HG02981 (cell line): ENCODE measurements around the gene PIK3R2.
"Not testable (repeated sequence)": the region's sequence is repeated elsewhere in the genome, so short reads cannot be mapped to it uniquely, and the experiment has no call there.

ENCODE experiments used
- ATAC-seq: cut with Tn5 transposase; IDR thresholded peaks from one replicate; pipeline ENCODE4 v1.9.1; 2021; ENCODE audit warnings: mild to moderate bottlenecking, moderate library complexity; ENCODE audit not compliant: unreplicated experiment

The PIK3R2 gene

DNA sequence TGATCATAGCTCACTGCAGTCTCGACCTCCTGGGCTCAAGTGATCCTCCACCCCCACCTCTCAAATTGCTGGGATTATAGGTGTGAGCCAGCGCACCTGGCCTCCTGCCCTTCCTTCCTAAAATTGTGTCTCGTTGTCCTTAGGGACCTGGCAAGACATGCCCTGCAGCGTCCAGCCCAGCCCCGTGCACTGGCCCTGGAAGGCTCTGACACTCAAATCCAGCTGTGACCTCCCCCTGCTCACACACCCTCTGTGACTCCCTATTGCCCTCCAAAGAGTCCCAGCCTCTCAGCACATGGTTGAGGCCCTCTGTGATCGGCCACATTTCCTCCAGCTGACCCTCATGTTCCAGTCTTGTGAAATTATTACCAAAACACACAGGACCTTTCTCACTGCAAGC lies 45.0 kb downstream of the PIK3R2 start:
- no peak for ATAC-seq

DNA sequence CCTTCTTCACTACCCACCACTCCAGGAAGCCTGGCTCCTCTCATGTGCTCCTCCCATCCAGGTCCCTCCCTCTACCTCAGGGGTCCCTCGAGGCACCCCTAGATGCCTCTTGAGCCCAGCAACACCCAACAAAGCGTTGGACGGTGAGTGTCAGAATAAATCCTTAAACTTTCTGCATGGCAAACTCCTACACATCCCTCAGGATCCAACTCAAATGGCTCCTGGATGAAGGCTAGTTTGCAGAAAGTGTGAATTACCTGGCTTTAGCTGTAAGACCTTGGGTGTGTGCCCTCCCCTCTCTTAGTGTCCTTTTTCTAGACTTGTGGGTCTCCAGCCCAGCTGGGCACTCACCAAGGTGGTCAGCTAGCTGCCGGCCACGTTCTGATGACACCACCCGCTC lies 45.4 kb downstream of the PIK3R2 start:
- no peak for ATAC-seq

- no peak for ATAC-seq
Observed at GRCh38 chr19:18202397-18202777, 49.4 kb downstream of the PIK3R2 start.

DNA sequence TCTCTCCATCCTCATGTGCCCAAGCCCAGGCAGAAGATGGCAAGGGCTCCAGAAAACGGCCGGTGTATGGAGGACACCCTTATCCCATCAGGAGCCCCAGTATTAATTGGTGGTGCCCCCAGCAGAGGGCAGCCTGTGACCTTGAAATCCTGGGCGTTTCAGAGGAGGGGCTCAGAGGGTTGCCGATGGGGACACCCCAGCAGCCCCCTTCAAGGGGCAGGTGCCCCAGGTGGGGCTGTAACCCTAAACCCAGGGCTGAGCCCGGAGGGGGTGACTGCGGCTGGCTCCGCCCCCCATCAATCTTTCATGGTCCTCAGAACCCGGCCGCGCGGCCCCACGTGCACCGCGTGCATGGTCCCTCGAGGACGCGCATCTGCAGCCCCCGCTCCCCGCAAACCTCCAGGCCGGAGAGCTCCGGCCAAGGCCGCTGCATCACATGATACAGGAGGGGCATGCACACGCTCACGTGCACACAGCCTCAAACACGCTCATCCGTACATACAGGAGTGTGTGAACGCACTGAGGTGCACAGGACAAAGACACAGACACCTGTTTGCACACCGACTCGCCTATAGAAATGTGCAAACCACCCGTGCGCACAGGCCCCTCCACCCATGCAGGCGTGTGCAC lies 49.9 kb downstream of the PIK3R2 start:
- no peak for ATAC-seq

- ATAC-seq = no peak
Observed at GRCh38 chr19:18203408-18203862, 50.5 kb downstream of the PIK3R2 start.

DNA sequence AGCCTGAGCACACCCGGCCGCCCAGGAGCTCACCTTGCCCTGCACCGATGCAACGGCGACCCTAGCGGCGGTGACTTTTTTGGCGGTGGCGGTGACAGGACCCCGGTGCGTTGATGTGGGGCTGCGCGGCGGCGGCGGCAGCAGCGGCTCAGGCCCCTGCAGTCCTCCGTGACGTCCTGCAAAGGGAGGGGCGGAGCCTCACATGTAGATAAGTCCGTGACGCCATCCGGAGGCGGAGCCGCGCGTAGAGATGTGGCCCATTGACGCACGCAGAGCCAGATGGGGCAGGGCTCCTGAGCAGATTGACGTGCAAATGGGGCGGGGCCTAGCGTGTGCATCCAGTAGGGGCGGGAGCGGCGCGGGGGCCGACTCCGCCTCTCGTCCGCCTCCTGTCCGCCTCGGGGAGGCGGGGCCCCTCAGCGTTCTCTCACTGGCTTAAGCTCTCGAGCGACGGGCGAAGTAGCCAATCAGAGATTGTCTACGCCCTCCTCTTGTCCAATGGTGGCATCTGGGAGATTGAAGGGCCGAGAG lies 51.0 kb downstream of the PIK3R2 start, which contains the start of gene RAB3A:
TSS of gene RAB3A (minus strand) at position 180 of the 531 bp plus-strand sequence. CDS start 1,302 bp downstream, outside the sequence.
- peak; percentile 86 for ATAC-seq

DNA sequence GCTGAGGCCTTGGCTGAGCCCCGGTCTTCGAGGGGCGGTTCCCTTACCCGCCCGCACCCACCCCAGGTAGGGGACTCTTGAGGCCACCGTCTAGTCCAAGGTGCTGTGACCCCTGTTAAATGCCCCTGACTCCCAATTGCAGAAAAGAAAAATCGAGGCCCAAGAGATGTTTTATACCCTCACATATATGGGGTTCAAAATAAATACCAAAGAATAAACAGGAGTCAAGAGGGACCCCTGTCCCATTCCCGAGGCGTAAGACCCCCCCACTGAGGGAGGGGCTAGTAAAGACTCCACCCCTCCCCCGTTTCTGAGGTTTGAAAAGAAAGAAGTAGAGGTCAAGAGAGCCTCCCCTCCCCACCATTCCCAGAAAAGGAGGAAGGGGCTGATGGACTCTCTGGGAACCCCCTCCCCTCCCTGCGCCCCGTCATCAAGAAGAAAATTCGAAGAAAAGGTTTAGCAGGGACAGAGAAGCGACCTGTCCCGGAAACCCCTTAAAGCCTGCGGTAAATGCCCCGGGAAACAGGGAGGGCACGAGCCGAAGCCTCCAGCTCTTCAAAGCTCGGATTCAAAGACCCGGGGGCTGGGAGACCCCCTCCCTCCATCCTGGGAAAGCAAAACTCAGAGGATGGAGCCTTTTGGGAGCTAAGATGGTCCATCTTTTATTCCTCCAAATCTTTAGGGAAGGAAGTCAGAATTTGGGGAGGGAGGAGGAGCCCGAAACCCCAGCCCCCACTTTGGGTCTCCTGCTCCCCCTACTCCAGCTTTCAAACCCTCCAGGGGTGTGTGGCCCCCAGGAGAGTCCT lies 51.6 kb downstream of the PIK3R2 start:
- ATAC-seq = peak; percentile 7

DNA sequence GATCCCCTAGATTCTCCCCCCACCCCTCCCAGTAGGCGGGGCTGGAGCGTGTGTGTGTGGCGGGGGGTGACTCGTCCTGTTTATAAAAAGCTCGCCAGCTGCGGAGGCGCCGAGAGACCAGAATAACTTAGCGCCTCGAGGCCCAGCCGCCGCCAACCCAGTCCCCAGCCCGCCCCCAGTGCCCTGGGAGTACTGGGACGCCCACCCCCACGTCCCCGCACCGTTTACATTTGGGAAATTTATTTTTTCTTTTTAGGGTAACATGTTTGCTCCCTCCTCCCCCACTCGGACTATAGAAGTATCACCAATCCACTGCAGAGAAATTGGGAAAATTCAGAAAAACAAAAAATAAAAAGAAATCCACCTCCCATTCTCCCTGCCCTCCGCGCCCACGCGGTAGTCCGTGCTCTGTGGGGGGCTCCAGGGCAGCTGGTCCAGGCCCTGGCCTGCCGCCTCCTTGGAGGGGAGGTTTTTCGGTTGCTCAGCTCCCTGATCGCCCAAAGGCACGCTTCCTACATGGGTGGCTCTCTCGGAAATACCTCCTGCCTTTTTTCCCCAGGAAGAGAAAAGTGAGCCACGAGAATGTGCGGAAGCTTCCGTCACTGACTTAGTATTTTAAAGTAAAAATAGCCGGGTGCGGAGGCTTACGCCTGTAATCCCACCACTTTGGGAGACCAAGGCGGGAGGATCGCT lies 52.4 kb downstream of the PIK3R2 start:
- ATAC-seq = no peak

GRCh38 chr19:18206018-18206417 lies 53.1 kb downstream of the PIK3R2 start:
- no peak for ATAC-seq

GRCh38 chr19:18208098-18208951 lies 55.4 kb downstream of the PIK3R2 start:
- no peak for ATAC-seq

GRCh38 chr19:18209912-18210311 lies 56.9 kb downstream of the PIK3R2 start:
- ATAC-seq = not testable (repeated sequence)

- ATAC-seq = no peak
Observed at GRCh38 chr19:18211683-18212082, 58.7 kb downstream of the PIK3R2 start.

DNA sequence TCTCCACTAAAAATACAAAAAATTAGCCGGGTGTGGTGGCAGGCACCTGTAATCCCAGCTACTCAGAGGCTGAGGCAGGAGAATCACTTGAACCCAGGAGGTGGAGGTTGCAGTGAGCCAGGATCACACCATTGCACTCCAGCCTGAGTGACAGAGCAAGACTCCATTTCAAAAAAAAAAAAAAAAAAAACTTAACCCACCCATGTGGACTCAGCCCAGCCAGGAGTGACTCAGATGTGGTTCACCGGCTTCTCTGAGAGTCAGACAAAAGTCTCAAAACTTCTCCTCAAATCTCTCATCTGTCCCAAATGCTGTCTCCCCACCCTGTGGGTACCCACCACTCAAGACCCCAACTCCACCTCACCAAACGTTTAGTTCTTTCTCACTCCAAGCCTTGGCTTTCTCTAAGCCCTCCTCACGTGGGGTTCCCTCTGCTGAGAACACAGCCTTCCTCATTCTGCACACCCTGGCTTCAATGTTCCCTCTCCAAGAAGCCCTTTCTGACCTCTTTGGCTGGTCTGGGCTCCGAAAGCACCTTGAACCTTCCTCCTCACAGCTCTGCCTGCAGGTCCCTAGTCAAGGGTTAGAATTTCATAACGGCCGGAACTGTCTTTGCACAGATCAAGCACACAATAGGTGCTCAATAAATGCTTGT lies 61.9 kb downstream of the PIK3R2 start:
- no peak for ATAC-seq

GRCh38 chr19:18216789-18217188 lies 63.8 kb downstream of the PIK3R2 start:
- no peak for ATAC-seq

DNA sequence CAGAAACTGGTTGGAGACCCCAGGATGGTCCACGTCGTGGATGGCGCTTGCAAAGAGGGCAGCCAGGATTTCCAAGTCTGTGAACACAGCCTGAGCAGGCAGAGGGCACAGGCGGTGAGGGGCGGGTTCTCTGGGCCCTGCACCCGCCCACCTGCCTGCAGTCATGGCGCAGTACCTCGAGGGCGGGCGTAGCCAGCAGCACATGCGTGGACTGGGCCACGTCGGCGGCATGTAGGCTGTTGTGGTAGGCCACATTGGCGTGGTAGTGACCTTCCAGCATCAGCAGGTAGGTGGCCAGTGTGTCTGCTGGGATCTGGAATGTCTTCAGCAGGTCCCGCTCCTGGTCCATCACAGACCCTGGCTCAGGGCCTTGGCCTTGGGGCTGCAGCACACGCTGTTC lies 65.2 kb downstream of the PIK3R2 start:
- no peak for ATAC-seq

- no peak for ATAC-seq
Observed at GRCh38 chr19:18218600-18218999, 65.6 kb downstream of the PIK3R2 start.
